IMR-90 (cell line): ENCODE data around the gene SLC9B2.

Experiments
- FOS ChIP-seq: fragments of 150-350 bp; IDR thresholded peaks from 2 replicates; pipeline ENCODE4 v1.6.1; 2016; ENCODE audit warnings: low read depth, low read length
- MAFK ChIP-seq: IDR thresholded peaks from 2 replicates; pipeline ENCODE4 v1.6.1; 2012; ENCODE audit warnings: low read depth, low read length, improper control_type of control experiment
- MXI1 ChIP-seq: IDR thresholded peaks from 2 replicates; pipeline ENCODE4 v1.6.1; 2012; ENCODE audit warnings: low read depth, mild to moderate bottlenecking, low read length, moderate library complexity, borderline replicate concordance
- NFE2L2 ChIP-seq: fragments of 150-350 bp; IDR thresholded peaks from 2 replicates; pipeline ENCODE4 v1.6.1; 2016; ENCODE audit warnings: low read depth, mild to moderate bottlenecking, low read length
- POLR2A ChIP-seq: IDR thresholded peaks from 2 replicates; pipeline ENCODE4 v1.6.1; 2012; ENCODE audit warnings: mild to moderate bottlenecking, low read depth, low read length
- RAD21 ChIP-seq: IDR thresholded peaks from 2 replicates; pipeline ENCODE4 v1.6.1; 2012; ENCODE audit warnings: low read length, improper control_type of control experiment
- RFX5 ChIP-seq: IDR thresholded peaks from 2 replicates; pipeline ENCODE4 v1.8.0; 2012; ENCODE audit warnings: low read depth, mild to moderate bottlenecking, low read length, moderate library complexity
- SMC3 ChIP-seq: fragments of 150-350 bp; IDR thresholded peaks from 2 replicates; pipeline ENCODE4 v1.6.1; 2016; ENCODE audit warnings: low read depth, mild to moderate bottlenecking, antibody characterized with exemption, low read length, moderate library complexity
- USF2 ChIP-seq: fragments of 150-350 bp; IDR thresholded peaks from 2 replicates; pipeline ENCODE4 v1.6.1; 2017; ENCODE audit warnings: mild to moderate bottlenecking, antibody characterized with exemption, low read length, low read depth
- TF ChIP-seq, protein P1 (sequence below): conservative IDR thresholded peaks from 2 replicates; pipeline ENCODE4 v1.5.1; 2012; ENCODE audit warnings: mild to moderate bottlenecking, low read depth, low read length, improper control_type of control experiment

DNA sequence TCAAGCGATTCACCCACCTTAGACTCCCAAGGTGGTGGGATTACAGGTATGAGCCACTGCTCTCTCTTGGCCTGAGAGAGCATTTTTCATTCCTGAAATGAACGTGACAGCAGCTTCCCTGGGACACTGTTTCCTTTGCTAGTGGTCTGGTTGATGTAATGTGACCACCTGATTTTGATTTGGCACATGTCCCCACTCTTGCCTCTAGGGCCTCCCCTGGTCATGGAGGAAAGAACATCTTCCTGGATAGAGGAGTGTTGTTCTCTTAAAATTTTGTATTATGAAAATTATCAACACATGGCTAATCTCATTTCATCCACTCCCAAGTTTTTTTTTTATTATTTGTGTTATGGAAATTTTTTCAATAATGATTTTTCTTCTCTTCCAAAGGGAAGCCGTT is 23.8 kb downstream of the SLC9B2 start:
- TF ChIP-seq, protein P1, sequence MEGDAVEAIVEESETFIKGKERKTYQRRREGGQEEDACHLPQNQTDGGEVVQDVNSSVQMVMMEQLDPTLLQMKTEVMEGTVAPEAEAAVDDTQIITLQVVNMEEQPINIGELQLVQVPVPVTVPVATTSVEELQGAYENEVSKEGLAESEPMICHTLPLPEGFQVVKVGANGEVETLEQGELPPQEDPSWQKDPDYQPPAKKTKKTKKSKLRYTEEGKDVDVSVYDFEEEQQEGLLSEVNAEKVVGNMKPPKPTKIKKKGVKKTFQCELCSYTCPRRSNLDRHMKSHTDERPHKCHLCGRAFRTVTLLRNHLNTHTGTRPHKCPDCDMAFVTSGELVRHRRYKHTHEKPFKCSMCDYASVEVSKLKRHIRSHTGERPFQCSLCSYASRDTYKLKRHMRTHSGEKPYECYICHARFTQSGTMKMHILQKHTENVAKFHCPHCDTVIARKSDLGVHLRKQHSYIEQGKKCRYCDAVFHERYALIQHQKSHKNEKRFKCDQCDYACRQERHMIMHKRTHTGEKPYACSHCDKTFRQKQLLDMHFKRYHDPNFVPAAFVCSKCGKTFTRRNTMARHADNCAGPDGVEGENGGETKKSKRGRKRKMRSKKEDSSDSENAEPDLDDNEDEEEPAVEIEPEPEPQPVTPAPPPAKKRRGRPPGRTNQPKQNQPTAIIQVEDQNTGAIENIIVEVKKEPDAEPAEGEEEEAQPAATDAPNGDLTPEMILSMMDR: no peak
- TF ChIP-seq MAFK: no peak
- no peak for TF ChIP-seq POLR2A
- TF ChIP-seq RFX5: no peak
- TF ChIP-seq FOS: no peak
- TF ChIP-seq SMC3: no peak
- TF ChIP-seq MXI1: no peak
- no peak for TF ChIP-seq NFE2L2
- TF ChIP-seq RAD21: no peak
- TF ChIP-seq USF2: no peak
